Measurements from ENCODE around the gene CYTIP. TPM values are rescaled to one million over a fixed set of nuclear protein-coding genes. Genes with fewer than 3 reads are reported as not detected.

Gene CYTIP
- 1.7 TPM for total RNA-seq
- long read RNA-seq: 0 reads

DNA sequence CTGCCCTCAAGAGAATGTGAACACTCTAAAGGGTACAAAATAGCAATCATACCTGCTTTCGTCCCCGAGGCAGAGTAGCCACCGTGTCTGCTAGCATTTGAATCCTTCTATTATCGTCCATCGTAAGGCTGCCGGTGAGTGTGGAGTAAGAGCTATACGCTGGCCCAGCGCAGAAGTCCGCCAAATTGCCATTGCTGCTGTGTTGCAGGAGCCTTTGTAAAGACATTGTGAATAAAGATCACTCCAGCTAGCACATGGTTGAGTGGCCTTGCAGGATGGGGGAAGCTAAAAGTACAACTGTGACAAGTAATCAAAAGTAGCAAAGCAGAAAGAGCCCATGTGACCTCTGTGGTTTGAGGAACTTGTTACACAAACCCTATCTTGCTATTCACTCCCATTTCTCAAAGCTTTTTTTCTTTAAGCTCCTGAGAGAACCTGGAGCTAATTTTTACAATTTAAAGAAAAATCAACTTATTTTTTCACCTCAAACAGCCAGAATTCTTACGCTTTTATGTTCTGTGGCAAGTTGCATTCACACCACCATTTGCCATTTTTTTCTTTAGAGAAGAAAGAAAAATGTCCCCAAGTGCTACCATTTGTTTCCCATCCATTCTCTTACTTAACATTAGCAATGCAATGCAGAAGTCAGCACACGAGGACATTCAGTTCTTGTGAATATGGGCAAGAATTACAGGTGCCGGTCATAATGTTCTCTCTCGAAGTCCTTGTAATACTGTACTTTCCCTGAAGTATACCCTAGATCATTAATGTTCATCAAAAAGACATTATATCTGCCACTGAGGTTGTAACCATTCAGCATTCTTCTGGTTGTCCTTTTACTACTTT, at the start of gene CYTIP:
TSS of gene CYTIP (minus strand) at position 295 of the 846 bp plus-strand sequence. CDS start at position 226, 69 bp downstream.
- intact Hi-C loops (cut with DNase I): no loop called here
- DNase-seq (ENCODE audit: missing footprints) (peak; percentile 56), ATAC-seq (no peak)

DNA sequence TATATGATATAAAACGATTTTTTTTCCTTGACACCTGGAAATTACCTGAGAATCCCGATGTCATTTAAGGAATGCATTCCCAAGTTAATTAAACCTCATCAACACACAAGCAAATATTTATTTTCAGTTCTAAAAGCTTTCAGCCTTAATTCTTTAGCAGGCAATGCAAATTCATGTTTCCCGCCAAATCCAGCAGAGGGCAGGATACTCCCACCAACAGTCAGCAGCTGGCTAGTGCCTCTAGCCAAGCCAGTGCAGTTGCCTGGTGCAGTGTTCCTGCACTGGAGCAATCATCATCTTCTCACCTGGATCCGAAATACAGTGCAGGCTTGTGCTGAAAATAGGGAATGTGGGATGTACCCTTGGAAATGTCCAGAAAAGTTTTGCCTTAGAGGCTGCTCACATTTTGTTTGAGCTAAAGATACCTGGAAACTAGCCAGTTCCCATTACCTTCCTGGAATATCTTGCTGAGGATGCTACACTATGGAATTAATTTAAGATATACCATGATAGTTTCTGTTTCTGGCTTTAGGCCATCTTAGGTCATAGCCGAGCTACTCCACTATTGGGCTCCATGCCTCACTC, 48.4 kb upstream of the CYTIP start:
- ATAC-seq (peak; percentile 81), DNase-seq (ENCODE audit: missing footprints) (no peak)
- intact Hi-C loops (cut with DNase I): loop anchor here (5.0 to 10.0 kb wide), 4 partner anchors 103 to 520 kb away; partner anchors contain the start of gene ERMN

DNA sequence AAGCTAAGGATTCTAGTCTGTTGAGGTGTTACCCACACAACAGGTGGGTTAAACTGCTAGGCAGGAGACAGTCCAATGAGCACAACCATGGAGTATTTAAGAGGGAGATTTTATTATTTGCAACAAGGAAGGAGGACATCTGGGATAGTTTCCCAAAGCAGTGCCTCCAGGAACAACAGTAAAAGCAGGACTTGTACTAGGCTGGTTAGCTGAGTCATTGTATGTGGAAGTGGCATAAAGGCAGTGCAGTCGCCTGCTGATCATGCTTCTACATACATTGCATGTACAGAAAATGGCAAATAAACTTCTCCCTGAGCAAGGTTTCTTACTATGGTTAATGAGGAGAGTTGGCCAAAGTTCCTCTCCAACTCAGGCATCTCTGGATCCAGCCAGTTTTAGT, 46.1 kb upstream of the CYTIP start:
- intact Hi-C loops (cut with DNase I): loop anchor here (5.0 to 10.0 kb wide), 4 partner anchors 105 to 522 kb away; partner anchors contain the start of gene ERMN
- ATAC-seq: no peak
- DNase-seq (ENCODE audit: missing footprints): no peak

DNA sequence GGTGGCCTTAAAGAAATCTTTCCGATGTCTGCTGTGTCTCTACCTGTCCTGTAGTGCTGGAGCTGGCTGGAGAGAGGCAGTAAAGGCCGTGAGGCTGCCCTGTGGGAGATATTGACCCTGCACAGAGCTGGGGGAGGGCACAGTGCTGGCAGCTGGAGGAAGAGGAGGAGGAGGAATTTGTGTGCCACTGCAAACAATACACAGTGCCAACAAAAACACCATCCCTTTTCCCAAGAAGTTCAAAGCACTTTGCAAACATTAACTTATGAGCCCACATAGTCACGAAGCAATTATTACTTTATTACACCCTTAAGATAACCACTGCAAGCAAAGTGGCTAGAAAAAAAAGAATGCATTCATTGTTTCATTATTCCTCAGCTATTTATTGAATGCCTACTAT, 45.0 kb upstream of the CYTIP start:
- no peak for ATAC-seq
- DNase-seq (ENCODE audit: missing footprints): no peak
- intact Hi-C loops (cut with DNase I): no loop called here

DNA sequence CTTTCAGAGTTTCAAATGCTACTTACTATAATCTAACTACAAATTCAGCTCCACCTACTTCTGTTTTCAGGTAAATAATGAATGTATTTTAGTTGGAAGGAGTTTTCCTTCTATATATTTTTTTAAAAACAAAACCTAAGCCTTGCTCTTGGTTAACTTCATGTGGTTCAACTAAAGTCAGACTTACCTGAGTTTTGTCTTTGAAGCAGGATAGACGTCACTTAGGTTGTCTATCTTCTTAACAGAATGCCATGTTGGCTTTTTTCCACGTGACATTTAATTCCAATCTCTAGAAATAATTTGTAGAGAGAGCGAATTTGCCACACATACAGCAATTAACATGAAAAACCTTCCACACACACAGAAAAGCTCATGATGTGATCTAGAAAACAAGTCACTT, 43.9 kb upstream of the CYTIP start:
- DNase-seq (ENCODE audit: missing footprints) (no peak), ATAC-seq (no peak)
- intact Hi-C loops (cut with DNase I): no loop called here

GRCh38 chr2:157487271-157487610, 43.4 kb upstream of the CYTIP start:
- DNase-seq (ENCODE audit: missing footprints) (no peak), ATAC-seq (no peak)
- intact Hi-C loops (cut with DNase I): no loop called here

DNA sequence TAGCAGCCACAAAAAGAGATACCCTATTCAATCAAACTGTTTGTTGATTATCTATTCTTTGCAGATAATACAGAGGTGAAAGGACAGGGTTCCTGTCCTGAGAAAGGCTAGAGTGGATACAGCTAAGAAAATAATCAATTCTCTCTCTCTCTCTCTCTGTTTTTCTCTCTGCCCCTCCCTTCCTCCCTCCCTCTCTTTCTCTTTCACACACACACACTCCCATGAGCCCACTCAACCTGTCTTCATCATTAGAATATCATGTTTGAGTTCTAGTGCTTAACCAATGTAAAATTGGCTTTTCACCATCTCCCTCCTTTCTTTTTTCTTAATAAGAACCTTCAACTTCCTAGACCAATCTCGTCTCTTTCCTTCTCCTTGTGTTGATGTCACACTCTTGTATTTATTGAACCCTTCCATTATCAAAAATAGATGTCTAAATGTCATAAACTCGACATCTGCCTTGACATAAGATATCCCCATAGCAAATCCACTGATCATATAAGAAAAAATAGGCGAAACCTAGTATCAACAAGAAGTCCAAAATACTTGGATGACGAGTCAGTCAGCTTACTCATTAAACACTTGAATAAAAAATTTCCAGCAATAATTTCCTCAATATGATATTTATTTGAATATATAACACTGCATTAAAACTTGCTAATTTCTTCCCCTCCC, 42.8 kb upstream of the CYTIP start:
- no peak for DNase-seq (ENCODE audit: missing footprints)
- intact Hi-C loops (cut with DNase I): no loop called here
- ATAC-seq: no peak

GRCh38 chr2:157480182-157480961, 36.5 kb upstream of the CYTIP start:
- intact Hi-C loops (cut with DNase I): no loop called here
- DNase-seq (ENCODE audit: missing footprints) (peak; percentile 85), ATAC-seq (peak; percentile 98)

- ATAC-seq (peak; percentile 27), DNase-seq (ENCODE audit: missing footprints) (no peak)
- intact Hi-C loops (cut with DNase I): no loop called here
Measured at GRCh38 chr2:157479081-157480027, 35.5 kb upstream of the CYTIP start.

- no peak for DNase-seq (ENCODE audit: missing footprints)
- intact Hi-C loops (cut with DNase I): no loop called here
- no peak for ATAC-seq
Measured at GRCh38 chr2:157477919-157478318, 34.0 kb upstream of the CYTIP start.

DNA sequence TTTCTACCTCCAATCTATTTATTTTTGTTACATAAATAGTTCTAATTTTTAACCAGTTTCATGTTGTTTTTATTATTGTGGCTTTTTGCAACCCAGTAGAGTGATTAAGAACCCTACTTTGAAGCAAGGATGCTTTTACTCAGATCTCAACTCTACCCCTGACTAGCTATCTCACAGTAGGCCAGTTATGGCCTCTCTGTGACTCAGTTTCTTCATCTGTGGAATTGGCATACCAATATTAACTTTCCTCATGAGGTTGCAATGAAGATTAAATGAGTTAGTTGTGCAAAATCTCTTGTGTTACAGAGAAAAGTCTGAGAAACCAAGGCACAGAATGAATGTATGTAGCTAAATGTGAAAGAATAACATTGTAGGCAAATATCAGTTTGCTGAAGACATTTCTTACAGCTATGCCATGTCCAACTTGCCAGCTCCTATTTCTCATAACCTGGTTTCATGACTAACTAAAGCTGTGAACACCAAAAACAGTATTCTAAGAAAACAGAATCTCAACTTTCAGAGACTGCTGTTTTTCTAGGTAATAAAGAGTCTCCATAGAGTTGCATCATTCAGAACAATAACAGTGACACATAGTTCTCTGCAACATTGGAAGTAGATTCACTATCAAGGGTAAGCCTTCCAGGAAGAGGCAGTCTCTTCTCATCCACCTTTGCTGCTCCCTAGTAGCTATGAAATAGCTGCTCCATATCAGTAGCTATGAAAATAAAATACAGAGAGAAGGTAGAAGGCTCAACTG, 33.2 kb upstream of the CYTIP start:
- DNase-seq (ENCODE audit: missing footprints) (no peak), ATAC-seq (no peak)
- intact Hi-C loops (cut with DNase I): no loop called here

DNA sequence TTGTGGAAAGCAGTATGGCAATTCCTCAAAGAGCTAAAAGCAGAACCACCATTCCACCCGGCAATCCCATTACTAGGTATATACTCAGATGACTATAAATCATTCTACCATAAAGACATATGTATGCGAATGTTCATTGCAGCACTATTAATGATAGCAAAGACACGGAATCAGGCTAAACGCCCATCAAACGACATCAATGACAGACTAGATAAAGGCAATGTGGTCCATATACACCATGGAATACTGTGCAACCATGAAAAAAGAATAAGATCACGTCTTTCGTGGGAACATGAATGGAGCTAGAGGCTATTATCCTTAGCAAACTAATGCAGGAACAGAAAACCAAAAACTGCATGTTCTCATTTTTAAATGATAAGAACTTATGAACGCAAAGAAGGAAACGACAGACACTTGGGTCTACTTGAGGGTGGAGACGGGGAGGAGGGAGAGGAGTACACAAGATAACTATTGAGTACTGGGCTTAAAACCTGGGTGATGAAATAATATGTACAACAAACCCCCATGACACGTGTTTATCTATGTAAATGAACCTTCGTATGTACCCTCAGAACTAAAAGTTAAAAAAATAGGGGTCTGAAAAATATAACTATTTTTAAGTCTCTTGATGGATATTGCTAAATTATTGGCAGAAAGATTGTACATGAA, 32.0 kb upstream of the CYTIP start:
- intact Hi-C loops (cut with DNase I): no loop called here
- DNase-seq (ENCODE audit: missing footprints) (no peak), ATAC-seq (no peak)

GRCh38 chr2:157473581-157473980, 29.7 kb upstream of the CYTIP start:
- intact Hi-C loops (cut with DNase I): no loop called here
- DNase-seq (ENCODE audit: missing footprints): no peak
- no peak for ATAC-seq

GRCh38 chr2:157471078-157471477, 27.2 kb upstream of the CYTIP start:
- peak; percentile 42 for DNase-seq (ENCODE audit: missing footprints)
- intact Hi-C loops (cut with DNase I): no loop called here
- no peak for ATAC-seq

- intact Hi-C loops (cut with DNase I): no loop called here
- DNase-seq (ENCODE audit: missing footprints) (no peak), ATAC-seq (no peak)
Measured at GRCh38 chr2:157470321-157470720, 26.4 kb upstream of the CYTIP start.

GRCh38 chr2:157469726-157470125, 25.8 kb upstream of the CYTIP start:
- no peak for DNase-seq (ENCODE audit: missing footprints)
- intact Hi-C loops (cut with DNase I): no loop called here
- no peak for ATAC-seq

Data from Right ventricle myocardium inferior (tissue), 1 donor.